HepG2 (cell line): ENCODE data around the gene MKX. TPM values are rescaled to one million over a fixed set of nuclear protein-coding genes. Genes with fewer than 3 reads are reported as not detected.

Source experiments
- ATAC-seq: fragments of 200-7000 bp; cut with Tn5 transposase; 3 replicates; pipeline ENCODE4 v1.9.1; 2020; ENCODE audit warnings: mild to moderate bottlenecking, moderate library complexity
- BruUV-seq: library from RNA; stranded (reverse); fragments of 400-500 nt; replicated peaks from 2 replicates; lab custom pipeline; 2021; lab: Mats Ljungman, UMichigan
- CTCF ChIA-PET: fragments of 300-600 bp; formaldehyde crosslinking; extraction: SDS; loops from one replicate; lab custom pipeline; 2021; ENCODE audit warnings: low total read pairs, inconsistent platforms, low intra/inter-chr PET ratio; lab: Yijun Ruan, JAX
- POLR2A ChIA-PET: fragments of 350-600 bp; sonication (Branson Sonifier 250); formaldehyde crosslinking; loops from one replicate; lab custom pipeline; 2020; ENCODE audit warnings: antibody characterized with exemption, inconsistent platforms; lab: Yijun Ruan, JAX
- DNase-seq: peaks from one replicate; pipeline ENCODE4 v3.0.0-alpha.2; 2015; ENCODE audit warnings: low spot score
- FAIRE-seq: peaks from 3 replicates; lab custom pipeline; 2011; peaks lifted over from hg19 to GRCh38; lab: Jason Lieb, UNC
- H2AFZ ChIP-seq: one replicate; pipeline ENCODE4 v1.6.1; 2011; ENCODE audit warnings: low read length, inconsistent platforms
- H3K27ac ChIP-seq: fragments of 300-600 bp; 3 replicates; pipeline ENCODE4 v1.8.0; 2011; ENCODE audit warnings: mixed run types, mild to moderate bottlenecking, mixed read lengths, low read length, inconsistent platforms; ENCODE audit not compliant: insufficient read depth; ENCODE audit errors: extremely low read length
- H3K27me3 ChIP-seq, 2 experiments: fragments of 200-600 bp in 1 of 2; 2 replicates in 1 of 2; 3 replicates in 1 of 2; pipeline versions ENCODE4 v1.6.0 to v1.8.0; 2011; ENCODE audit warnings: low read length in 2 of 2, mild to moderate bottlenecking in 2 of 2, moderate library complexity in 2 of 2, inconsistent platforms in 1 of 2; ENCODE audit not compliant: insufficient read depth in 2 of 2, control insufficient read depth in 1 of 2
- H3K36me3 ChIP-seq, 2 experiments: fragments of 200-600 bp in 1 of 2; replicated peaks in 1 of 2; 2 replicates in 1 of 2; 3 replicates in 1 of 2; pipeline versions ENCODE4 v1.5.1 to v1.8.0; 2011; ENCODE audit warnings: low read length in 2 of 2, inconsistent platforms in 1 of 2; ENCODE audit not compliant: insufficient read depth in 2 of 2, control insufficient read depth in 1 of 2
- H3K4me1 ChIP-seq: 2 replicates; pipeline ENCODE4 v1.5.1; 2012; ENCODE audit warnings: low read length, inconsistent platforms; ENCODE audit not compliant: insufficient read depth
- H3K4me2 ChIP-seq: 2 replicates; pipeline ENCODE4 v1.6.0; 2011; ENCODE audit warnings: low read depth, low read length, inconsistent platforms
- H3K4me3 ChIP-seq, 3 experiments: fragments of 200-600 bp in 1 of 3; sonication (generic), shearing (Covaris generic) in 1 of 3; replicated peaks in 1 of 3; 2 replicates each; pipeline ENCODE4 v1.5.1; 2011 to 2016; ENCODE audit warnings: low read length in 3 of 3, inconsistent platforms in 2 of 3, low read depth in 2 of 3, mild to moderate bottlenecking in 2 of 3, control low read depth in 1 of 3, mixed read lengths in 1 of 3; ENCODE audit not compliant: insufficient read depth in 1 of 3
- H3K79me2 ChIP-seq: one replicate; pipeline ENCODE4 v1.6.1; 2011; ENCODE audit warnings: low read length, inconsistent platforms; ENCODE audit not compliant: insufficient read depth
- H3K9ac ChIP-seq: 2 replicates; pipeline ENCODE4 v1.6.0; 2011; ENCODE audit warnings: mild to moderate bottlenecking, low read depth, low read length, inconsistent platforms; ENCODE audit not compliant: insufficient read depth
- H3K9me3 ChIP-seq: 2 replicates; pipeline ENCODE4 v1.5.1; 2012; ENCODE audit warnings: mild to moderate bottlenecking, low read length
- H4K20me1 ChIP-seq: 2 replicates; pipeline ENCODE4 v1.6.0; 2011; ENCODE audit warnings: inconsistent platforms, mild to moderate bottlenecking, low read length, moderate library complexity; ENCODE audit not compliant: insufficient read depth
- CEBPG ChIP-seq: IDR thresholded peaks from 2 replicates; pipeline ENCODE4 v1.6.1; 2016
- CREB1 ChIP-seq, 2 experiments: fragments of 450-650 bp in 1 of 2; IDR thresholded peaks; 2 replicates each; pipeline ENCODE4 v1.6.1; 2016 to 2017; ENCODE audit warnings: control low read depth in 1 of 2, mild to moderate bottlenecking in 1 of 2, missing compliant biosample characterization in 1 of 2, missing genetic modification characterization in 1 of 2
- DBP ChIP-seq: sonication (generic); formaldehyde crosslinking; IDR thresholded peaks from 2 replicates; pipeline ENCODE4 v1.4.0; 2020; ENCODE audit warnings: missing genetic modification reagents; ENCODE audit errors: not compliant biosample characterization
- HMGA1 ChIP-seq: sonication (generic); formaldehyde crosslinking; conservative IDR thresholded peaks from 2 replicates; pipeline ENCODE4 v1.4.0; 2020; ENCODE audit warnings: missing genetic modification reagents
- KDM6A ChIP-seq: IDR thresholded peaks from 2 replicates; pipeline ENCODE4 v1.6.1; 2016; ENCODE audit warnings: low read depth
- MAFG ChIP-seq: sonication (generic); formaldehyde crosslinking; IDR thresholded peaks from 2 replicates; pipeline ENCODE4 v1.5.1; 2020; ENCODE audit warnings: mild to moderate bottlenecking, missing genetic modification reagents
- RELA ChIP-seq: sonication (generic); formaldehyde crosslinking; IDR thresholded peaks from 2 replicates; pipeline ENCODE4 v1.4.0; 2020; ENCODE audit warnings: missing genetic modification reagents
- SMAD3 ChIP-seq: sonication (generic); formaldehyde crosslinking; IDR thresholded peaks from 2 replicates; pipeline ENCODE4 v1.4.0; 2020; ENCODE audit warnings: missing genetic modification reagents
- SNRNP70 ChIP-seq: fragments of 200-400 bp; formaldehyde crosslinking; IDR thresholded peaks from 2 replicates; pipeline ENCODE4 v1.6.1; 2017; ENCODE audit warnings: mild to moderate bottlenecking, low read depth, low read length, moderate library complexity
- ZNF17 ChIP-seq: sonication (generic); formaldehyde crosslinking; IDR thresholded peaks from 2 replicates; pipeline ENCODE4 v1.5.0; 2020; ENCODE audit warnings: mild to moderate bottlenecking, missing genetic modification reagents
- ZNF614 ChIP-seq: IDR thresholded peaks from 2 replicates; pipeline ENCODE4 v1.6.1; 2018; ENCODE audit warnings: missing biosample characterization, missing genetic modification reagents, inconsistent platforms, borderline replicate concordance
- ZNF883 ChIP-seq: sonication (generic); formaldehyde crosslinking; IDR thresholded peaks from 2 replicates; pipeline ENCODE4 v1.5.1; 2020; ENCODE audit warnings: mild to moderate bottlenecking, missing genetic modification reagents; ENCODE audit errors: not compliant biosample characterization
- WGBS: methylation state at CpG from one replicate; pipeline ENCODE4 v1.1.6; 2017; ENCODE audit warnings: low lambda C conversion rate; 5-methylcytosine and 5-hydroxymethylcytosine counted together
- in situ Hi-C: cut with HindIII; loops from 2 replicates; pipeline ENCODE4 v1.10.0; 2017; ENCODE audit warnings: low pct_unique_long_range_greater_than_20kb; ENCODE audit not compliant: extremely low pct_ligation_motif_present
- intact Hi-C: fragments of 100-400 bp; cut with micrococcal nuclease; formaldehyde crosslinking; loops from one replicate; pipeline ENCODE4 v1.10.0; 2022; ENCODE audit not compliant: unreplicated experiment
- polyA plus RNA-seq, 8 experiments: library from polyadenylated mRNA; depleted of rRNA in 3 of 8; stranded (reverse) in 7 of 8; unstranded in 1 of 8; fragments of >200 nt; fragmentation: Illumina TruSeq in 4 of 8; extraction: Trizol in 4 of 8; gene quantifications; 2 replicates each; pipeline versions ENCODE4 v1.2.1 to v1.2.3, GENCODE V29; 2011 to 2016; ENCODE audit warnings: low read depth in 4 of 8, missing spikeins in 1 of 8, mixed read lengths in 1 of 8; ENCODE audit not compliant: insufficient read depth in 1 of 8
- total RNA-seq, 5 experiments: library from RNA; depleted of rRNA; stranded (reverse); fragments of >200 nt; fragmentation: Illumina TruSeq; extraction: Trizol; gene quantifications; 2 replicates each; pipeline ENCODE4 v1.2.3, GENCODE V29; 2016; ENCODE audit warnings: low read depth in 1 of 5
- TF ChIP-seq, protein P1 (sequence below): sonication (generic); formaldehyde crosslinking; IDR thresholded peaks from 2 replicates; pipeline ENCODE4 v1.5.0; 2020; ENCODE audit warnings: mild to moderate bottlenecking, missing genetic modification reagents, borderline replicate concordance
- TF ChIP-seq, protein P2 (sequence below): sonication (generic); formaldehyde crosslinking; IDR thresholded peaks from 2 replicates; pipeline ENCODE4 v1.5.0; 2020; ENCODE audit warnings: missing genetic modification reagents, mild to moderate bottlenecking, borderline replicate concordance

MKX gene
- total and polyA plus RNA-seq, 2 of the 13 experiments (the other 11 are each of a cell fraction or from before 2014, with no cell fraction given), result not detected

GRCh38 chr10:27643301-27643700 lies 102.3 kb downstream of the MKX start:
- ChIA-PET POLR2A (no interaction called here), CTCF (no interaction called here)
- DNase-seq (no peak), FAIRE-seq (no peak)
- H2AFZ ChIP-seq, result no peak overlapping the region
- H3K4me1 ChIP-seq, result no peaks in the 10 kb centered on the region
- H3K9me3 ChIP-seq, result no peaks in the 10 kb centered on the region
- H3K27ac ChIP-seq, result no peak overlapping the region
- BruUV-seq, result no TSS peak
- no peaks in the 10 kb centered on the region for H4K20me1 ChIP-seq
- no peaks in the 10 kb centered on the region for H3K27me3 ChIP-seq
- 0% methylated on average over 2 of the region's 2 CpGs for WGBS
- H3K4me2 ChIP-seq, result no peak overlapping the region
- H3K4me3 ChIP-seq, result no peak overlapping the region
- TF ChIP-seq MAFG, result no peak
- no peak for TF ChIP-seq ZNF883 (CRISPR knock-in tag)
- no peak for TF ChIP-seq DBP (CRISPR knock-in tag)
- TF ChIP-seq SMAD3 (CRISPR knock-in tag), result no peak
- no peak for TF ChIP-seq SNRNP70
- TF ChIP-seq, protein P1, sequence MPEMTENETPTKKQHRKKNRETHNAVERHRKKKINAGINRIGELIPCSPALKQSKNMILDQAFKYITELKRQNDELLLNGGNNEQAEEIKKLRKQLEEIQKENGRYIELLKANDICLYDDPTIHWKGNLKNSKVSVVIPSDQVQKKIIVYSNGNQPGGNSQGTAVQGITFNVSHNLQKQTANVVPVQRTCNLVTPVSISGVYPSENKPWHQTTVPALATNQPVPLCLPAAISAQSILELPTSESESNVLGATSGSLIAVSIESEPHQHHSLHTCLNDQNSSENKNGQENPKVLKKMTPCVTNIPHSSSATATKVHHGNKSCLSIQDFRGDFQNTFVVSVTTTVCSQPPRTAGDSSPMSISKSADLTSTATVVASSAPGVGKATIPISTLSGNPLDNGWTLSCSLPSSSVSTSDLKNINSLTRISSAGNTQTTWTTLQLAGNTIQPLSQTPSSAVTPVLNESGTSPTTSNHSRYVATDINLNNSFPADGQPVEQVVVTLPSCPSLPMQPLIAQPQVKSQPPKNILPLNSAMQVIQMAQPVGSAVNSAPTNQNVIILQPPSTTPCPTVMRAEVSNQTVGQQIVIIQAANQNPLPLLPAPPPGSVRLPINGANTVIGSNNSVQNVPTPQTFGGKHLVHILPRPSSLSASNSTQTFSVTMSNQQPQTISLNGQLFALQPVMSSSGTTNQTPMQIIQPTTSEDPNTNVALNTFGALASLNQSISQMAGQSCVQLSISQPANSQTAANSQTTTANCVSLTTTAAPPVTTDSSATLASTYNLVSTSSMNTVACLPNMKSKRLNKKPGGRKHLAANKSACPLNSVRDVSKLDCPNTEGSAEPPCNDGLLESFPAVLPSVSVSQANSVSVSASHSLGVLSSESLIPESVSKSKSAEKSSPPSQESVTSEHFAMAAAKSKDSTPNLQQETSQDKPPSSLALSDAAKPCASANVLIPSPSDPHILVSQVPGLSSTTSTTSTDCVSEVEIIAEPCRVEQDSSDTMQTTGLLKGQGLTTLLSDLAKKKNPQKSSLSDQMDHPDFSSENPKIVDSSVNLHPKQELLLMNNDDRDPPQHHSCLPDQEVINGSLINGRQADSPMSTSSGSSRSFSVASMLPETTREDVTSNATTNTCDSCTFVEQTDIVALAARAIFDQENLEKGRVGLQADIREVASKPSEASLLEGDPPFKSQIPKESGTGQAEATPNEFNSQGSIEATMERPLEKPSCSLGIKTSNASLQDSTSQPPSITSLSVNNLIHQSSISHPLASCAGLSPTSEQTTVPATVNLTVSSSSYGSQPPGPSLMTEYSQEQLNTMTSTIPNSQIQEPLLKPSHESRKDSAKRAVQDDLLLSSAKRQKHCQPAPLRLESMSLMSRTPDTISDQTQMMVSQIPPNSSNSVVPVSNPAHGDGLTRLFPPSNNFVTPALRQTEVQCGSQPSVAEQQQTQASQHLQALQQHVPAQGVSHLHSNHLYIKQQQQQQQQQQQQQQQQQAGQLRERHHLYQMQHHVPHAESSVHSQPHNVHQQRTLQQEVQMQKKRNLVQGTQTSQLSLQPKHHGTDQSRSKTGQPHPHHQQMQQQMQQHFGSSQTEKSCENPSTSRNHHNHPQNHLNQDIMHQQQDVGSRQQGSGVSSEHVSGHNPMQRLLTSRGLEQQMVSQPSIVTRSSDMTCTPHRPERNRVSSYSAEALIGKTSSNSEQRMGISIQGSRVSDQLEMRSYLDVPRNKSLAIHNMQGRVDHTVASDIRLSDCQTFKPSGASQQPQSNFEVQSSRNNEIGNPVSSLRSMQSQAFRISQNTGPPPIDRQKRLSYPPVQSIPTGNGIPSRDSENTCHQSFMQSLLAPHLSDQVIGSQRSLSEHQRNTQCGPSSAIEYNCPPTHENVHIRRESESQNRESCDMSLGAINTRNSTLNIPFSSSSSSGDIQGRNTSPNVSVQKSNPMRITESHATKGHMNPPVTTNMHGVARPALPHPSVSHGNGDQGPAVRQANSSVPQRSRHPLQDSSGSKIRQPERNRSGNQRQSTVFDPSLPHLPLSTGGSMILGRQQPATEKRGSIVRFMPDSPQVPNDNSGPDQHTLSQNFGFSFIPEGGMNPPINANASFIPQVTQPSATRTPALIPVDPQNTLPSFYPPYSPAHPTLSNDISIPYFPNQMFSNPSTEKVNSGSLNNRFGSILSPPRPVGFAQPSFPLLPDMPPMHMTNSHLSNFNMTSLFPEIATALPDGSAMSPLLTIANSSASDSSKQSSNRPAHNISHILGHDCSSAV (CRISPR knock-in tag), result no peak
- TF ChIP-seq, protein P2, sequence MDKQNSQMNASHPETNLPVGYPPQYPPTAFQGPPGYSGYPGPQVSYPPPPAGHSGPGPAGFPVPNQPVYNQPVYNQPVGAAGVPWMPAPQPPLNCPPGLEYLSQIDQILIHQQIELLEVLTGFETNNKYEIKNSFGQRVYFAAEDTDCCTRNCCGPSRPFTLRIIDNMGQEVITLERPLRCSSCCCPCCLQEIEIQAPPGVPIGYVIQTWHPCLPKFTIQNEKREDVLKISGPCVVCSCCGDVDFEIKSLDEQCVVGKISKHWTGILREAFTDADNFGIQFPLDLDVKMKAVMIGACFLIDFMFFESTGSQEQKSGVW, result no peak
- no peak for TF ChIP-seq CREB1 (IDR thresholded peaks at IDR 0.05)
- TF ChIP-seq CREB1 (CRISPR knock-in tag; IDR thresholded peaks at IDR 0.05), result no peak
- no peak for TF ChIP-seq ZNF614 (CRISPR knock-in tag)
- no peak for TF ChIP-seq HMGA1 (CRISPR knock-in tag)
- TF ChIP-seq CEBPG (CRISPR knock-in tag), result no peak
- no peak for TF ChIP-seq KDM6A (CRISPR knock-in tag)
- TF ChIP-seq RELA (CRISPR knock-in tag), result no peak
- no peak for TF ChIP-seq ZNF17
- TF ChIP-seq, all 625 proteins: peak for 0
- in situ Hi-C loops (no loop called here), intact Hi-C loops (no loop called here)
- no peak for ATAC-seq
- no peak overlapping the region for H3K9ac ChIP-seq
- no peaks in the 10 kb centered on the region for H3K36me3 ChIP-seq
- no peaks in the 10 kb centered on the region for H3K79me2 ChIP-seq
